ENCODE data around the gene IL15.

DNA sequence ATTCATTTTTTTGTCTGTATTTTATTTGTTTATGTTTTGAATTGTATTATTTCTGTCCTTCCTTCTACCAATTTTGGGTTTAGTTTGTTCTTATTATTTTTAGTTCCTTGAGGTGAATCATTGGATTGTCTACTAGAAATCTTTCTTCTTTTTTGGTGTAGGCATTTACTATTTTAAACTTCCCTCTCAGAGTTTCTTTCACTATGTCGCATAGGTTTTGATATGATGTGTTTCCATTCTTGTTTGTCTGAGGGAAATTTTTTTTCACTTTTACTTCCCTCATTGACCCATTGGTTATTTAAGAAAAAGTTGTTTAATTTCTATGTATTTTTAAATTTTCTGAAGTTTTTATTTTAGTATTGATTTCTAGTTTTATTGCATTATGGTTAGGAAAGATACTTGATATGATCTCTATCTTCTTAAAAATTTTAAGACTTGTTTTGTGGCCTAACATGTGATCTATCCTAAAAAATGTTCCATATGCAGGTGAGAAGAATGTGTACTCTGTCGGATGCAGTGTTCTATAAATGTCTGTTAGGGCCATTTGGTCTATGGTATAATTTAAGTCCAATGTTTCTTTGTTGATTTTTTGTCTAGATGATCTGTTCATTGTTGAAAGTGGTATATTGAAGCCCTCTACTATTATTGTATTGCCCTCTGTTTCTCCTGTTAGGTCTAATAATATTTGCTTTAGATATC lies 68.8 kb downstream of the IL15 start:
- no peak for TF ChIP-seq CTCF (IDR thresholded peaks at IDR 0.05)
- no peak for TF ChIP-seq POLR2AphosphoS5 (IDR thresholded peaks at IDR 0.05)

Measured in prostate gland (tissue), 2 donors.